Stimulated activated CD8-positive, alpha-beta memory T cell treated with anti-CD3 and anti-CD28 coated beads, Interleukin-7, amount 100 ng/mL, for 4 hours (primary cell): ENCODE results near the gene DMBX1.

Source experiments
- DNase-seq, 2 donors: peaks; one replicate each; pipeline ENCODE4 v3.0.0-alpha.2; 2020; ENCODE audit warnings: low read depth in 2 of 2

DMBX1 gene

DNA sequence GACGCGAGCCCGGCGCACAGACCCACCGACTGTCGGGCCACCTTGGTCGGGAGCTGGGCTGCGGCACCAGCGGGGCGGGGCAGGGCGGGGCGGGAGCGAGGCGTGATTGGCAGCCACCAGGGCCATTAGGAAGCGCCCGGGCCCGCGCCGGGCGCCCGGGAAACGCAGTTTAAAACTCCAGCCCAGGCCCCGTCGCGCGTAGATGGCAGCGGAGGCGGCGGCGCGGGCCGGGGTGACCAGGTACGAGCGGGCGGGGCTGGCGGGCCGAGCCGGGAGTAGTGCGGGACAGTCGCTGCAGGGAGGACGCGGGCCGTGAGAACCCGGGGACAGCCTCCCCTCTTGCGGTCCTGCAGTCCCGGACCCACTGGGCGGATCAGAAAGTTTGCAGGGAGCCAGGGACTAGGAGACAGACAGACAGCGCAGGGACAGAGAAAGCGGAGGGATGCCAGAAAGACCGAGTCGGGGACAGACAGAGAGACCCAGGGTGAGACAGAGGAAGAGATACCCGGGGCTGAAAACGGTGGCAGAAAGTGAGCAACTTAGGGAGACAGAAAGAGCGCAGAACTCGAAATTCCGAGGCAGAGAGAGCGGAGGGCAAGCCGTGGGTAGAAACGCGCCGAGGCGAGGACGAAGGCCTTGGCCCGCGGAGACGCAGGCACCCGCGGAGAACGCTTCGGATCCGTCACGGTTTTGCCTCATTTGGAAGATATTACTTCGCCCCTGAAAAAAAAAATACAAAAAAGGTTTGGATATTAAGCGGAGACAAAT lies at the start of gene DMBX1:
Gene DMBX1, plus strand, starts transcription at position 199 of the 768 bp plus-strand sequence. CDS start 17,175 bp downstream, outside the sequence.
- DNase-seq, result no peak

DNA sequence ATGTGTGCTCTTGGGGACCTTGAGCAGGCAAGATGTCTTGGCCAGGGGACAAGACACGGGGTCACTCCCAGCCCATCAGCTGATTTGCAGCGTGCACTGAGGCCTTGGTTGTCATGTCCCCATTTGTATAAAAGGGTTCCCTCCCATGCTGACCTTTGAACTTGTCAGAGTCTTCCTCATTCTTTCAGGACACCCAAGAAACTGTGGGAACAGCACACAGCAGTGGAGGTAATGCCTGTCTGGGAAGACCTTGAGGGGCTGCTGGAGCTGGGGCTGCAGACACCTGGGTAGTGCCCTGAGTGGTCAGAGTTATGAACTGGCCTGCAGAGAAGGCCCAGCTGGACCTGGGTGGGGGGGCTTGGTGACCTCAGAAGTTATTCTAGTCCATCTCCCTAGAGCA lies 49.2 kb upstream of the DMBX1 start:
- no peak for DNase-seq

DNA sequence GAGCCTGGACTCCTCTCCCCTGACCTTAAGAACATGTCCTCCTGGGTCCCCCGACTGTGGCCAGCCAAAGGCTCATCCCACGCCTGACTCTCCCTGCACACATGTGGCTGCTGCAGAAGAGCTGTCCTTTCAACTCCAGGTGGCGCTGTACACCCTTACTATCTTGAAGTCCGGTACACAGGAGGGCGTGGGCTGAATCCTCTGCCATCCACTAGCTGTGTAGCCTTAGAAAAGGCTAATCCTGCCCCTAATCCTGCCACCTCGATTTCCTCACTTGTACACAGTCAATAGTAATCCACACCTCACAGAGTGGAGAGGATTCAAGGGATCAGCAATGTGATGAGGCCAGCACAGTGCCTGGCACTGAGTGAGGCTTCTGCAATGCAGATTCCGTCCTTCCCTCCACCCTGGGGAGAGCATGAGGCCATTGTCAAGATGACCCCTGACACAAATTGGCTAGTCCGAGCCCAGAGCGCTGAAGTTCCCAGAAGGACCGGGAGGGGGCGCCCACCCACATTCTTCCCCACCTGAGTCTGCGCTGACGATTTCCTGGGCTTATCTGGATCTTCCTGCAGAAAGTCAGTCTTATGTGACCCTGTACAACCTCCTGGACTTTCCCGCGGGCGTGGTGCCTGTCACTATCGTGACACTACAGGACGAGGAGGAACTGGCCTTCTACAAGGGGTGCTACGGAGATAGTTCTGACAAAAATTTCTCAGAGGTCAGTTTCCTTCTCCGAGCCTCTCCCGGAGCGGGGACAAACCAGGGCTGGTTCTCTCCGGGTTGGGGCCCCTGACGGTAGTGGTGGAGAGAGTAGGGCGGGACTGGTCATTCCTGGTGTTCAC lies 47.1 kb upstream of the DMBX1 start:
- peak; percentile 29 to 36 for DNase-seq

DNA sequence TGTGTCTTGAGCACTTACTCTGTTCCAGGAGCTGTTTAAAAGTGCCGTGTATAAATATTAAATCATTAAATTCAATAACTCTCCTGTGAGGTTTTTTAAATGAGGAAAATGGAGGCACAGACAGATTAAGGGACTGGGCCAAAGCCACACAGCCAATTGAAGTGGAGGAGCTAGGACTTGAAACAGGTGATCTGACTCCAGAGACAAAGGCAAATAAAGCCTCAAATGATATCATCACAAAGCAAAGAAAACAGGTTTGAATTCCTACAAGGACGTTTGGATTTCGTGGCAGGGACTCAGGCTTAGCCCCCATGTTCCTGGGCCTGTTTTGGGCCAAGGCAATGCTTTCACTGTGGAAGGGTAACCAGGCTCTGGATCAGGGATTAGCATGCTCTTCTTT lies 45.2 kb upstream of the DMBX1 start:
- no peak for DNase-seq

DNA sequence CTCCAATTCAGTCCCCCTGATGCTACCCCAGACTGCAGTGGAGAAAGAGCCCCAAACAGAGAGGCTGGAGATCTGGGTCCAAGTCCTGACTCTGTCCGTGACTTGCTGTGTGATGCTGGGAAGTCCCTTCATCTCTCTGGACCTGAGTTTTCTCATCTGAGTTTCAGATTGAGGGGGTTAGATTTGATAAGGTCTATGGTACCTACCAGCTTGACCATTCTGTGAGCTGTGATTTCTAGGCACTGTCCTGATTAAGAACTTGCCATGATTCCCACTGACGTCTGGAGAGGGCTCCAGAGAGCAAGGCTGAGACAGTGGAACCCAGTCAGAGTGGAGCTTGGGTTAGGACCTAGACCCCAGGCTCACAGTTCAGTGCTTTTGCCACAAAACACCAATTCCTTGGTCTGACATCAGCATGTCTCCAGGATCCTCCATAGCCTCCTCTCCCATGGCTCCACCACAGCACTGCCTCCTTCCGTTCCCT lies 43.8 kb upstream of the DMBX1 start:
- no peak for DNase-seq

DNA sequence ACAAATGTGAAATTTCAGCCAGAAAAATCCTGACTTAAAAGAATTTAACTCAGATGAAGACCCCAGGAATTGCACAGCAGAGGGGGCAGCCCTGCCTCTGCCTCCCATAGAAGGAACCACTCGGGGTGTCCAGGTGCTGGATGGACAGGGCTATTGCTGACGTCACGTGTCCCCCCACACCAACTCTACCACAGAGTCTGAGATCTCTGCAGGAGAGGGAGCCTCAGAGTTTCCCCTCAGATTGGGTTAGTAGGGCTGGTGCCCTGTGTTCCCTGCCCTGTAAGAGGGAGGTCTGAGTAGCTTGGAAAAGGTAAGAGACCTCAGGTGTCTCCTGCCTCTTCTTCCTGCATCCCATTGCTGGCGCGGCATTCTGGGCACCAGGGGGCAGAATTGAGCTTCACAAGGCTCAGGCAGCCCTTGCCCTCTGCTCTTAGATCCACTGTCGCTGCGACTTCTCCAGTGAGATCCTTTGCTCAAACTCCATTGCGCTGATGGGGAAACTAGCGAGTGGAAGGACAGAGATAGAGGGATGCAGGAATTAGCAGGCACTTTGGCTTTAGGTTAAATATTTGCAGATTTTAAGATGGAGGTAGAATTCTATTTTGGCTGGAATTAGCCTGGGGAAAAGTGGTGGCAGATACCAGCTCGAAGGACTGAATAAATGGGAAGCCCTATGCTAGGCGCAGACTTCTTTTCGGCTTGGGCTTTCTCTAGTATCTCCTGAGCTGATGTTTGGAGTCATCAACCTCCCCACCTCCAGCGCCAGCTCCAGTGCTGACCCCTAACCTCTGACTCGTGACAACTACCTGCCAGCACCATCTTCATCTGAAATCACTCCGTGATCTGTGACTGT lies 42.8 kb upstream of the DMBX1 start:
- peak; percentile 43 to 46 for DNase-seq

DNA sequence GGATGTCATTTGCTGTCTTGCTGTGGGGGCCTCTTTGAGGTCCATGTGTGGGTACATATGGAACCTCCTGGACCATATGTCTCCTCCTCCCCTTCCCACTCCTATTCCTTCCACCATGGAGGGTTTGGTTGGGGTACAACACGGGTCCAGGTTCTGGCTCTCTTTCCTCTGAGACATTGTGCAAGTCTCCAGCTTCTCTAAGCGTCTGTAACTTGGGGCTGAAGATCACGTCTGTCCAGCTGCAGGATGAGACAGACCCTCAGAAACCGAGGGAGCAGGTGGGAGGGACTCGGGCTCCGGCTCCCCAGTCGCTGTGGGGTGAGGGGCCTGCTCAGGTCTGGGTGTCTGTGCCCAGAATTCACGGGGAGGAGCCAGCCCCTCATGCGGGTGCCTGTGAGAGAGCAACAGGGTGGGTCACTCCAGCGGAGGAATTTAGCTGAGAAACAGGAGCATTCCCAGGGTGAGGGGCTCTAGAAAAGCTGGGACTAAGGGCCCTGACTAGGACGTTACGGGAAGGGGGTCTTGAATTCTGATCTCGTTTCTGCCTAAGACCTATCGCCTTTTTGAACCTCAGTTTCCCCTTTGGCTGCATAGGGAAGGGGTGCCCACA lies 42.0 kb upstream of the DMBX1 start:
- DNase-seq, result no peak

DNA sequence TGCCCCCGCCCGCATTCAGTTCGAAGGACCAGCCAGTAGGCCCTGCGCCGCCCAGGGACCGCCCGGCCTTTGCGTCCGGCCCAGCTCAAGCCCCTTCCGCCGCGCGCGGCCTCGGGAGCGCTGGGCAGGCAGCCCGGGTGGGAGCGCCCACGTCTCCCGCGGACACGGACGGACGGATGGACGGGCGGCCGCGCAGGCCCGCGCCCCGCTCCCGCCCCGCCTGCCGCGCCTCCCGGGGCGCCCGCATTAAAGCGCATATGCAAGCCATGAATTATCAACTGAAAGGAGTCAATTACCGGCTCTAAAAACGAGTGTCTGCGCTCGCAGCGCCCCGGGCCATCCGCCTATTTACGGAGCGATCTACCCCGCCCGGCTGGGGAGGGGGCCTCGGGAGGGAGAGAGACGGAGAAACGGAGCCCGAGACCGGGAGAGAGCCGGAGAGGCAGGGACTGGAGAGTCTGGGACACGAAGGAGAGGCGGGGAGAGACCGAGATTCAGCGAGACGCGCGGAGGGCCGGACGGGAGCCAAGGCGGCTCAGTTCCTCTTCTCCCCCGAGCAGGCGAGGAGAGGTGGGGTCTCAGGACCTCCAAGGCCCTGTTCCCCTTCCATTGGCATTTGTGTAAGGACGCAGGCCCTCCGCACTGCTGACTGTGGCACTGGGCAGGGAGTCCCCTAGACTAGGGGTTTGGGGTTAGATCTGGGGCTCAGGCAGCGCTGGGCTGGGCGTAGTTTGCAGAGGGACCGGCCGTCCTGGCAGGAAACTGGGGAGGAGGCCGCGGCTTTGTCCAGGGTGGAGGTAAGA lies 41.3 kb upstream of the DMBX1 start:
- DNase-seq, result no peak

DNA sequence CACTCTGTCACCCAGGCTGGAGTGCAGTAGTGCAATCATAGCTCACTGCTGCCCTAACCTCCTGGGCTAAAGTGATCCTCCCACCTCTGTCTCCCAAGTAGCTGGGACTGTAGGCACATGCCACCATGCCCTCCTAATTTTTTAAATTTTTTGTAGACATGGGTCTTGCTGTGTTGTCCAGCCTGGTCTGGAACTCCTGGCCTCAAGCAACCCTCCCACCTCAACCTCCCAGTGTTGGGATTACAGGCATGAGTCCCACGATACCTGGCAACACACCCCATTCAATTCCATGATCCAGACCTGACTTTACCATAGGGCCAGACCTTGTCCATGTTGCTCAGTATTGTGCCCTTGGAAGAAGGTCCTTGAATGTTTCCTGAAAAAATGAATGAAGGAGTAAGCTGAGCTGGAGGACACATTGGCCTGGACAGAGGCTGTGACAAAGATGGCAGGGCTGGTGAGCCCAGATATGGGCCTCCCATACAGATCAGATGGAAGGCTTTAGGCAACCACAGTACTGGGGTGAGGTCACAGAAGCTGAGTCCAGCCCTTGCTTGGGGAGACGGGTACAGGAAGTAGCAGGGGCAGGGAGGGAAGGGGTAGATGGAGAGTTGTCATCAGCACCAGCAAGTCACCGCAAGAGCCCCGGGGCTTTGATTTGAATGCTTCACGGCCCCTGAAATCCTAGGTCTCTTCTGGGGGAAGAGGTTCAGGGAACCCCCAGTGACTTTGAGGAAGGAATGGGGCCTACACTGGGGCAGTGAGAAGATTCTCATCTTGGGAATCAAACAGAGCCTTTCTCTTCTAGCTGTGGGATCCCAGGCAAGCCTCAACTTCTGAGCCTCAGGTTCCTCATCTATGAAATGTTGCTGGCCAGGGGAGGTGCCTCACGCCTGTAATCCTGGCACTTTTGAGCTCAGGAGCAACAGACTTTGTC lies 40.1 kb upstream of the DMBX1 start:
- DNase-seq, result no peak

DNA sequence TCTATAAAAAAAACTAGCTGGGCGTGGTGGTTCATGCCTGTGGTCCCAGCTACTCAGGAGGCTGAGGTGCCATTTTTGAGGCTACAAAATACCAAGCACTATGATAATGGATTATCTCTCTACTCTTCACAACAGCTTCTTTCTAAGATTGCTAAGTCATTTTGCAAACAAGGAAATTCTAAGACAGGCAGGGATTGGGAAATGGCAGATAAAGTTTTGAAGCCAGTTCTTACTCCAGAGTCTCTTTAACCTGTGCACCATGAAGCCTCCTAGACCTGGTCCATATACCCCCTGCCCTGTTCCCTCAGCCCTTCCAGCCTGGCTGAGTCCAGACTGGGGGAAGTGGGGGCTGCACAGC lies 39.5 kb upstream of the DMBX1 start:
- no peak for DNase-seq

DNA sequence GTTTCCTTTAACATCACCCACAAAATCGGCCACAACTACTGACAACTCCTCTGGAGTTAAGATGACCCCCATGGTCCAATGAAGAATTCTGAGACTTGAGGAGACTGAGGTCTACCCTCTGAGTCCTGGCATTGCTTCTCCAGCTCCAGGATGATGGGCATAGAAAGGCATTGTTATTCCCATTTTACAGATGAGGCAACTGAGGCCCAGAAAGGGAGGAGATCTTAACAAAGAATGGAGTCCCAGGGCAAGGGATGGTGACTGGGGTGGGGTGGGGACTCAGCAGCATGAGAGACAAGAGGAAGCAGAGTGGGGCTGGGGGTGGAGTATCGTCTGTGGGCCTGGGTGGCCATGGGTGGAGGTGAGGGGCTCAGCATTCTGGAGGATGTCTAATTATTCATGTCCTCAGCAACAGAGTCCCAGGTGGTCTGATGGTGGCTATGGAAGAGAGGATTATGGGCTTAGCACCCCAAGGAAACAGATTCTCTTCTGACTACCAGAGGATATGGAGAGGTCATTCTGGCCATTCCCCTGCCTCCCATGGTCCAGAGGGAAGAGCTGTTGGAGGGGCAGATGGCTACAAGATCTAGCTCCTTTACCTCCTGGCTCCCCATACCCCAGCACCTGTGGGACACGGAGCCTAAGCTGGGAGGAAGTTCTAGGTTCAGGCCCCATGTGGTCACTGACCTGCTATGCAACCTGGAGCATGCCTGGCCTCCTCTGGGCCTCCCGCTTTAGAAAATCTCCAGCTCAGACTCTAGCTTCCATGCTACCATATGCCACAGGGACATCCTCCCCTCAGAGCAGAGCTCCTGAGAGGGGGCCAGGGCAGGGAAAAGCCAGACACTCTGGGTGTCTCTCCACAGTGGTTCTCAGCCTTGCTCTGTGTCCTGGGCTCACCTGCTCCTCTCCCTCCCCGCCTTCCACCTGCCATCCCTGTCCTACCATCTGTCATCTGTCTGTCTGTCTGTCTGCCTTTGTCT lies 37.4 kb upstream of the DMBX1 start:
- no peak for DNase-seq

DNA sequence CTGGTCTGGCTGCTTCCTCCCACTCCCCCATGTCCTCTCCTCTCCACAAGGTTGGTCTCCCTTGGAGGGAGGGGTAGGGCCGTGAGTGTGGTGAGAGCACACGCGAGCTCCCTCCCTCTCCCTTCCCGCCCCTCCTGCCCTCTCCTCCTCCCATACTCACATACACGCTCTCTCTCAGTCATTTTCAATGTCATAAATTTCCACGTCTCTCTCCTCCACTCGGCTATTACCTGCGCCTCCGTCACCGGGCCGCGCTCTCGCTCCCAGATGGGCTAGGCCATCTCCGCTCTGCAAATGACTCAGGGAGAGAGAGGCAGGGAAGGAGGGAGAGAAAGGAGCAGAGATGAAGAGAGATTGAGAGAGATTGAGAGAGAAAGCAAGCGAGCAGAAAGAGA lies 36.7 kb upstream of the DMBX1 start:
- DNase-seq, result no peak

DNA sequence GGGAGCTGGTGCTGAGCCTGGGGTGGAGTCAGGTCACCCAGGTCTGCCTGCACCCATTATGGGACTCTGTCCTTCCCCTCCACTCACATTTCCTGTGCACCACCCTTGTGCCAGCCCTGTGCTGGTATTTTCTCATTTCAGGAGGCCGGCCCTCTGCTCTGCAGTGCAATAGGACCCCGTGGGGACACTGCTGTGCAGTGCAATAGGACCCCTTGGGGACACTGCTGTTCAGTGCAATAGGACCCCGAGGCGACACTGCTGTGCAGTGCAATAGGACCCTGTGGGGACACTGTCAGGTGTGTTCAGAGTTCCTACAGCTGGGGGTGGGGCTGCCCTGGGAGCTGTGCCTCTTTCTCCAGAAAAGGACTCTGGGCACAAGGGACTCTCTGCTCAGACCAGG lies 36.2 kb upstream of the DMBX1 start:
- DNase-seq, result no peak

DNA sequence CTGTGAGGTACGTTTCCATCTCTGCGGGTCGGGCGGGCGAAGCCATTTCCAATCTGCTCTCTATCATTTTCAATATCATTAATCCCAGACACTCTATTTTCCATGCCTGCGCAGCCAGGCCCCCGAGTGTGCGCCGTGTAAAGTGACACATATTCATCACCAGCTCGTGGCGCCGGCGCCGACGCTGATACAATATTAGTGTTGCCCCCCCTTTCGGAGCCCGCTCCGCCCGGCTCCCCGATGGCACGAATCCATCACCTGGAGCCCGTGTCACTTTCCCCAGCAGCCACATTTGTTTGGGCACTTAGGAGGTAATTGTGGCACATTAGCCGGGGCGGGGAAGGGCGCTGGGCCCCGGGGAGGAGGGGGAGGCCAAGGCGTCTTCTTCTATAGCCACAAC lies 33.7 kb upstream of the DMBX1 start:
- DNase-seq, result no peak

DNA sequence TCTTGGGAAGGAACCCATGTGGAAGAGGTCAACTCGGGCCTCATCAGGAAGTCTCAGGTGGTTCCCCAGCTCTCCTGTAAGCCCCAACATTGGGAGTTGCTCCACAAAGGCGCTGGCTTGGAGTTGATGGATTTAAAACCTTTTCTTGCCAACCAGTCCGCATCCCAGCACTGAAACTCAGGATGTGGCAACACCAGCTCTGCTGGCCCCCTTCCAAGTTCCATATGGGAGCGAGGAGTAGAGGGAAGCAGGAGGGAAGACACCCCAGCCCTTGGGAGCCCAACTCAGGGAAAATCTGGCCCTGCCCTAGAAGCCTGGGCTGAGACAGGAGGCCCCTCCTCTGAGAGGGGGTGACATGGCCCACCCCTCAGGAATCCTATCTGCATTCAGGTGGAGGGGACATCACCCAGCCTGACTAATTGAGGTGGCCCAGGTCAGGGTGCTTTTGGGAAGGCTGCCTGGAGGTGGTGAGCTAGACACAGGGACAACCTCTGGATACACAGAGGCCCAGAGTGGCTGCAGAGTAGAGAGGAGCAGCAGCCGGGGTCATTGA lies 33.1 kb upstream of the DMBX1 start:
- no peak for DNase-seq

DNA sequence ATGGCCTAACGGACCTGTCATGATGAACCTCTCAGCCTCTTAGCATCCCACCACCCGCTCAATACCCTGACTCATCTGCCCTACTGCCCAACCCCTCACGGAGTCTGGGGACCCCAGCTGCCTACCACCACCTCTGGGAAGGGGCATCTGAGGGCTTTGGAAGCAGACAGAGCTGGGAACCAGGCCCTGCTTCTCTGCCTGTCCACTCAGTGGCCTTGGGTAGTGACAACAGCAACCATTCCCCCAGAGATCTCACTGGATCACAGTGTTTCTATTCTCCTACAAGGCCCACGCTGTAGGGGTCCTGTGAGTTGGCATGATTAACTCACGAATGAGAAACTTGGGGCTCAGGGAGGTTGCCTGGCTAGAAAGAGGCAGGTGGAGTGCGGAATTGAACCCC lies 32.5 kb upstream of the DMBX1 start:
- no peak for DNase-seq

DNA sequence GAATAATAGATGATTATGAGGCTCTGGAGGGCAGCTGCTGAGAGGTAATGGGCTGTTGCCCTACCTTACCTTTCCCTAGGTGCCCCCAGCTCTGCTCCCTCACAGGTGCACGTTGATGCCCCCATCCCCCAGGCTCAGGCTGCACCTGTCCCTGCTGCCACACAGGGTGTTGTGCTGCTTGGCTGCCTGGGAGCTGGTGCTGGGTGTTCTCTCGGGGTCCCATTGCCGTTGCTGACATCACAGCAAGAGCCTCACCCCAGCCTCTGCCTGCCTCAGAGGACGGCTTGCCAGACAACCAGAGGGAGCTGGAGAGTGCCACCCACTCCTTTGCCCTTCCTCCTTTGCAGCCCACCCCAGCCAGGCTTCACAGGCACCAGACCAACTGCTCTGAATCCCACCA lies 31.4 kb upstream of the DMBX1 start:
- DNase-seq, result no peak

DNA sequence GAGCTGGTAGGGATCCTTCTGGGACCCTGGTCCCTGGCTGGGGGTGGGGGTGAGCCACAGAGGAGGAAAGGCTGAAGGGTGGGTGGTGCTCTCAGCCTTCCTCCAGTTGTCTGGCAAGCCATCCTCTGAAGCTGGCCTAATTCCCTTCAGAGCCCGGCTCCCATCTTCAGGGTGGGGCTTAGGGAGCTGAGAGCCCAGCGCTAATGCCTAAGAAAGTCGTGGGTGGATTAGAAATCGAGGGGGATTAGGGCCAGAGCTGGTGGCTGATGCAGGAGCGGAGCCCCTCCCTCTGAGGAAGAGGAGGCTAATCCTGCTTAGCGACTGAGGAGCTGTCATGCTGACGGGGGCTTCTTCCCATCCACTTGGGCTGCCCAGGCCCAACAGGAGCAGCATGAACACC lies 30.8 kb upstream of the DMBX1 start:
- no peak for DNase-seq
